Ovary (tissue), 9 donors: ENCODE results near the gene GNAI3. TPM values are rescaled to one million over a fixed set of nuclear protein-coding genes. Genes with fewer than 3 reads are reported as not detected.

Experiments used
- DNase-seq, 5 donors: peaks; one replicate each; pipeline ENCODE4 v3.0.0-alpha.2; 2019 to 2020
- H3K27ac ChIP-seq, 2 donors: fragments of 200-600 bp; one replicate each; pipeline versions ENCODE4 v1.5.1 to v1.8.0; 2019 to 2022
- H3K27me3 ChIP-seq: fragments of 200-600 bp; one replicate; pipeline ENCODE4 v1.8.0; 2022
- H3K36me3 ChIP-seq: fragments of 200-600 bp; sonication (generic); one replicate; pipeline ENCODE4 v1.5.1; 2019
- H3K4me1 ChIP-seq: one replicate; pipeline ENCODE4 v1.8.1; 2013; ENCODE audit warnings: mild to moderate bottlenecking, moderate library complexity; ENCODE audit not compliant: insufficient read depth
- H3K4me3 ChIP-seq: fragments of 200-600 bp; sonication (generic); one replicate; pipeline ENCODE4 v1.5.1; 2017
- H3K9me3 ChIP-seq, 2 donors: fragments of 200-600 bp in 1 of 2; sonication (generic) in 1 of 2; one replicate each; pipeline versions ENCODE4 v1.5.1 to v1.8.1; 2013 to 2019; ENCODE audit warnings: mild to moderate bottlenecking in 1 of 2, moderate library complexity in 1 of 2
- CTCF ChIP-seq, 3 donors: fragments of 450-650 bp in 2 of 3; fragments of 200-600 bp in 1 of 3; IDR thresholded peaks; one replicate each; pipeline versions ENCODE4 v1.5.1 to v1.8.0; 2016 to 2022; ENCODE audit warnings: antibody characterized with exemption in 3 of 3, mild to moderate bottlenecking in 1 of 3
- EP300 ChIP-seq: sonication (generic); formaldehyde crosslinking; IDR thresholded peaks from one replicate; pipeline ENCODE4 v1.6.1; 2017; ENCODE audit warnings: antibody characterized with exemption
- POLR2A ChIP-seq: fragments of 450-650 bp; IDR thresholded peaks from one replicate; pipeline ENCODE4 v1.6.1; 2017; ENCODE audit warnings: antibody characterized with exemption, mild to moderate bottlenecking, moderate library complexity
- WGBS, 3 donors: extraction: QIAGEN DNeasy Blood & Tissue Kit in 1 of 3; methylation state at CpG; one replicate each; pipeline versions ENCODE4 v1.1.5 to v1.1.7; 2013 to 2017; 5-methylcytosine and 5-hydroxymethylcytosine counted together
- intact Hi-C, 4 donors: fragments of 100-400 bp; cut with DNase I; formaldehyde crosslinking; loops; one replicate each; pipeline versions ENCODE4 v1.11.0 to v1.15.1; 2022 to 2023
- microRNA counts: library from miRNA; unstranded; fragments of <30 nt; microRNA quantifications from one replicate; lab custom pipeline; 2016
- polyA plus RNA-seq, 2 donors: library from polyadenylated mRNA; stranded (reverse); fragments of 200-250 nt in 1 of 2; fragments of 350-450 nt in 1 of 2; fragmentation: Illumina TruSeq in 1 of 2; extraction: RNeasy Lipid Tissue Mini Kit (QIAGEN cat#74804) in 1 of 2; gene quantifications; one replicate each; pipeline ENCODE4 v1.2.3, GENCODE V29; 2013 to 2014
- small RNA-seq: library from RNA; depleted of rRNA; stranded (forward); fragments of <200 nt; gene quantifications from one replicate; pipeline ENCODE3, GENCODE V24; 2016
- total RNA-seq, 7 donors: library from RNA; depleted of rRNA in 2 of 7; stranded (reverse); fragments of >200 nt in 2 of 7; fragmentation: NEBNext Ultra II Directional in 3 of 7; extraction: Animal tissue kit (Norgen Biotek cat#: 25700) in 3 of 7; gene quantifications; one replicate each; pipeline versions ENCODE4 v1.1.0 to v1.2.4, GENCODE V29; 2016 to 2023
- donor health status: DM: no; HTN: no; CAD: no; lungs with moderate emphysema.
- donor health status: DM: no; HTN: no; CAD: no.
- donor health status: Bipolar disorder and iron deficiency.
- donor health status: DM: yes; HTN: yes; CAD: no.
- donor health status: DM: no; HTN: no; CAD: no.
- donor health status: DM: yes; HTN: yes; CAD: no.

Gene GNAI3
- total and polyA plus RNA-seq, 9 donors, result 3.0 to 6.2 (median 4.8) TPM

GRCh38 chr1:109664671-109665070, 116.3 kb downstream of the GNAI3 start:
- intact Hi-C loops, result loop anchor here in 1 of 4 donors (5.0 kb wide), 3 partner anchors 48 to 323 kb away; partner anchors contain the start of gene GSTM5
- DNase-seq, result no peak
- no peaks in the 10 kb centered on the region for H3K27me3 ChIP-seq
- H3K4me1 ChIP-seq, result peaks cover 9% of the 10 kb centered on the region
- H3K4me3 ChIP-seq, result no peak overlapping the region
- H3K36me3 ChIP-seq, result no peaks in the 10 kb centered on the region
- H3K9me3 ChIP-seq, result no peaks in the 10 kb centered on the region
- 83 to 97% (median 85%) methylated on average over 1 of the region's 1 CpG for WGBS, 3 donors
- no peak overlapping the region for H3K27ac ChIP-seq
- TF ChIP-seq POLR2A, result no peak
- no peak for TF ChIP-seq CTCF (IDR thresholded peaks at IDR 0.05)
- TF ChIP-seq EP300, result no peak

GRCh38 chr1:109667452-109668122, 119.2 kb downstream of the GNAI3 start, which contains the start of gene GSTM2:
GSTM2 (plus strand) TSS chr1:109668057; CDS start chr1:109668116, 59 bp downstream.
- 4 to 5% (median 5%) methylated on average over 22 of the region's 22 CpGs for WGBS, 3 donors
- Histone ChIP-seq H3K27me3 (no peaks in the 10 kb centered on the region), H3K4me1 (peaks cover 5% of the 10 kb centered on the region), H3K27ac (peak within 1 kb of the TSS; percentile 16 to 54), H3K36me3 (no peaks in the 10 kb centered on the region), H3K4me3 (peak within 1 kb of the TSS; percentile 49), H3K9me3 (no peaks in the 10 kb centered on the region)
- peak; percentile 93 to 96 (median 95) for DNase-seq
- TF ChIP-seq EP300 (no peak), POLR2A (peak; percentile 16)
- intact Hi-C loops, result loop anchor here in 1 of 4 donors (5.0 kb wide), 2 partner anchors 45 to 90 kb away; partner anchors contain the start of gene GSTM5

MicroRNAs within 50 kb of the gene (microRNA counts, 767-probe panel; counts per million panel counts)
- 4,339 counts per million, percentile 91 among the panel's probes with 10 or more counts for microRNA hsa-miR-197-3p (lab: Ali Mortazavi, UCI)

Small RNA genes within 50 kb of the gene (small RNA-seq; reads per million reads assigned to genes)
- gene RNU6V, result not detected

Other genes starting within 250 kb of the GNAI3 start
- under 1 TPM in 1 of 7 donors, not detected in 6; 0.38 TPM for gene MYBPHL, start 241.6 kb upstream of the GNAI3 start, total RNA-seq
- not detected for gene MYBPHL, start 241.6 kb upstream of the GNAI3 start, polyA plus RNA-seq
- gene SORT1, start 150.7 kb upstream of the GNAI3 start, total RNA-seq, result 10 to 100 TPM in 4 of 7 donors, 1 to 10 TPM in 3; 4.3 to 37.0 (median 16.0) TPM
- gene SORT1, start 150.7 kb upstream of the GNAI3 start, polyA plus RNA-seq, result 10 to 100 TPM in 1 of 2 donors, 1 to 10 TPM in 1; 7.9 to 32.2 TPM
- gene PSMA5, start 122.2 kb upstream of the GNAI3 start, total RNA-seq, result 10 to 100 TPM; 19.4 to 52.0 (median 42.2) TPM
- gene PSMA5, start 122.2 kb upstream of the GNAI3 start, polyA plus RNA-seq, result 10 to 100 TPM; 37.7 to 38.1 TPM
- 1 to 10 TPM in 6 of 7 donors, under 1 TPM in 1; 0.31 to 4.4 (median 2.4) TPM for gene SYPL2, start 82.1 kb upstream of the GNAI3 start, total RNA-seq
- 1 to 10 TPM in 1 of 2 donors, under 1 TPM in 1; 0.81 to 5.1 TPM for gene SYPL2, start 82.1 kb upstream of the GNAI3 start, polyA plus RNA-seq
- 1 to 10 TPM; 3.6 to 8.8 (median 6.7) TPM for gene ATXN7L2, start 64.7 kb upstream of the GNAI3 start, total RNA-seq
- 1 to 10 TPM in 1 of 2 donors, under 1 TPM in 1; 0.98 to 6.5 TPM for gene ATXN7L2, start 64.7 kb upstream of the GNAI3 start, polyA plus RNA-seq
- gene CYB561D1, start 54.5 kb upstream of the GNAI3 start, total RNA-seq, result 10 to 100 TPM in 2 of 7 donors, 1 to 10 TPM in 5; 3.8 to 11.7 (median 9.3) TPM
- gene CYB561D1, start 54.5 kb upstream of the GNAI3 start, polyA plus RNA-seq, result 10 to 100 TPM in 1 of 2 donors, 1 to 10 TPM in 1; 4.8 to 10.3 TPM
- gene AMIGO1, start 38.9 kb upstream of the GNAI3 start, total RNA-seq, result 10 to 100 TPM in 5 of 7 donors, 1 to 10 TPM in 2; 7.4 to 16.1 (median 10.8) TPM
- 10 to 100 TPM in 1 of 2 donors, 1 to 10 TPM in 1; 6.3 to 18.0 TPM for gene AMIGO1, start 38.9 kb upstream of the GNAI3 start, polyA plus RNA-seq
- not detected for gene GPR61, start 8.7 kb upstream of the GNAI3 start, total RNA-seq
- gene GPR61, start 8.7 kb upstream of the GNAI3 start, polyA plus RNA-seq, result under 1 TPM in 1 of 2 donors, not detected in 1; 0.25 TPM
- not detected for gene GNAT2, start 71.0 kb downstream of the GNAI3 start, total RNA-seq
- not detected for gene GNAT2, start 71.0 kb downstream of the GNAI3 start, polyA plus RNA-seq
- gene AMPD2, start 71.2 kb downstream of the GNAI3 start, total RNA-seq, result 10 to 100 TPM; 40.5 to 86.0 (median 64.8) TPM
- 10 to 100 TPM; 19.4 to 25.7 TPM for gene AMPD2, start 71.2 kb downstream of the GNAI3 start, polyA plus RNA-seq
- gene GSTM4, start 107.5 kb downstream of the GNAI3 start, total RNA-seq, result 10 to 100 TPM; 23.0 to 91.8 (median 47.2) TPM
- gene GSTM4, start 107.5 kb downstream of the GNAI3 start, polyA plus RNA-seq, result 100 to 1,000 TPM in 1 of 2 donors, 10 to 100 TPM in 1; 43.3 to 116 TPM
- gene GSTM2, start 119.4 kb downstream of the GNAI3 start, total RNA-seq, result 100 to 1,000 TPM; 101 to 318 (median 195) TPM
- 100 to 1,000 TPM; 202 to 209 TPM for gene GSTM2, start 119.4 kb downstream of the GNAI3 start, polyA plus RNA-seq
- gene GSTM1, start 139.2 kb downstream of the GNAI3 start, total RNA-seq, result 100 to 1,000 TPM in 2 of 7 donors, 10 to 100 TPM in 1, under 1 TPM in 1, not detected in 3; 0.32 to 482 (median 153) TPM
- gene GSTM1, start 139.2 kb downstream of the GNAI3 start, polyA plus RNA-seq, result 100 to 1,000 TPM; 169 to 193 TPM
- gene GSTM5, start 163.6 kb downstream of the GNAI3 start, total RNA-seq, result 100 to 1,000 TPM in 3 of 7 donors, 10 to 100 TPM in 4; 18.8 to 183 (median 95.8) TPM
- gene GSTM5, start 163.6 kb downstream of the GNAI3 start, polyA plus RNA-seq, result 100 to 1,000 TPM; 101 to 259 TPM
- 100 to 1,000 TPM in 5 of 7 donors, 10 to 100 TPM in 2; 75.8 to 278 (median 135) TPM for gene GSTM3, start 192.4 kb downstream of the GNAI3 start, total RNA-seq
- 100 to 1,000 TPM; 229 to 234 TPM for gene GSTM3, start 192.4 kb downstream of the GNAI3 start, polyA plus RNA-seq
- gene EPS8L3, start 215.3 kb downstream of the GNAI3 start, total RNA-seq, result 1 to 10 TPM in 1 of 7 donors, under 1 TPM in 5, not detected in 1; 0.23 to 1.9 (median 0.56) TPM
- gene EPS8L3, start 215.3 kb downstream of the GNAI3 start, polyA plus RNA-seq, result under 1 TPM in 1 of 2 donors, not detected in 1; 0.05 TPM